HepG2 (cell line): ENCODE results near the gene DEPDC1B. TPM values are rescaled to one million over a fixed set of nuclear protein-coding genes. Genes with fewer than 3 reads are reported as not detected.

Experiments used
- ATAC-seq: fragments of 200-7000 bp; cut with Tn5 transposase; 3 replicates; pipeline ENCODE4 v1.9.1; 2020; ENCODE audit warnings: mild to moderate bottlenecking, moderate library complexity
- BruUV-seq: library from RNA; stranded (reverse); fragments of 400-500 nt; replicated peaks from 2 replicates; lab custom pipeline; 2021; lab: Mats Ljungman, UMichigan
- CTCF ChIA-PET: fragments of 300-600 bp; formaldehyde crosslinking; extraction: SDS; loops from one replicate; lab custom pipeline; 2021; ENCODE audit warnings: low total read pairs, inconsistent platforms, low intra/inter-chr PET ratio; lab: Yijun Ruan, JAX
- POLR2A ChIA-PET: fragments of 350-600 bp; sonication (Branson Sonifier 250); formaldehyde crosslinking; loops from one replicate; lab custom pipeline; 2020; ENCODE audit warnings: antibody characterized with exemption, inconsistent platforms; lab: Yijun Ruan, JAX
- DNase-seq: peaks from one replicate; pipeline ENCODE4 v3.0.0-alpha.2; 2015; ENCODE audit warnings: low spot score
- FAIRE-seq: peaks from 3 replicates; lab custom pipeline; 2011; peaks lifted over from hg19 to GRCh38; lab: Jason Lieb, UNC
- H2AFZ ChIP-seq: one replicate; pipeline ENCODE4 v1.6.1; 2011; ENCODE audit warnings: low read length, inconsistent platforms
- H3K27ac ChIP-seq: fragments of 300-600 bp; 3 replicates; pipeline ENCODE4 v1.8.0; 2011; ENCODE audit warnings: mixed run types, mild to moderate bottlenecking, mixed read lengths, low read length, inconsistent platforms; ENCODE audit not compliant: insufficient read depth; ENCODE audit errors: extremely low read length
- H3K27me3 ChIP-seq, 2 experiments: fragments of 200-600 bp in 1 of 2; 2 replicates in 1 of 2; 3 replicates in 1 of 2; pipeline versions ENCODE4 v1.6.0 to v1.8.0; 2011; ENCODE audit warnings: low read length in 2 of 2, mild to moderate bottlenecking in 2 of 2, moderate library complexity in 2 of 2, inconsistent platforms in 1 of 2; ENCODE audit not compliant: insufficient read depth in 2 of 2, control insufficient read depth in 1 of 2
- H3K36me3 ChIP-seq, 2 experiments: fragments of 200-600 bp in 1 of 2; replicated peaks in 1 of 2; 2 replicates in 1 of 2; 3 replicates in 1 of 2; pipeline versions ENCODE4 v1.5.1 to v1.8.0; 2011; ENCODE audit warnings: low read length in 2 of 2, inconsistent platforms in 1 of 2; ENCODE audit not compliant: insufficient read depth in 2 of 2, control insufficient read depth in 1 of 2
- H3K4me1 ChIP-seq: 2 replicates; pipeline ENCODE4 v1.5.1; 2012; ENCODE audit warnings: low read length, inconsistent platforms; ENCODE audit not compliant: insufficient read depth
- H3K4me2 ChIP-seq: 2 replicates; pipeline ENCODE4 v1.6.0; 2011; ENCODE audit warnings: low read depth, low read length, inconsistent platforms
- H3K4me3 ChIP-seq, 3 experiments: fragments of 200-600 bp in 1 of 3; sonication (generic), shearing (Covaris generic) in 1 of 3; replicated peaks in 1 of 3; 2 replicates each; pipeline ENCODE4 v1.5.1; 2011 to 2016; ENCODE audit warnings: low read length in 3 of 3, inconsistent platforms in 2 of 3, low read depth in 2 of 3, mild to moderate bottlenecking in 2 of 3, control low read depth in 1 of 3, mixed read lengths in 1 of 3; ENCODE audit not compliant: insufficient read depth in 1 of 3
- H3K79me2 ChIP-seq: one replicate; pipeline ENCODE4 v1.6.1; 2011; ENCODE audit warnings: low read length, inconsistent platforms; ENCODE audit not compliant: insufficient read depth
- H3K9ac ChIP-seq: 2 replicates; pipeline ENCODE4 v1.6.0; 2011; ENCODE audit warnings: mild to moderate bottlenecking, low read depth, low read length, inconsistent platforms; ENCODE audit not compliant: insufficient read depth
- H3K9me3 ChIP-seq: 2 replicates; pipeline ENCODE4 v1.5.1; 2012; ENCODE audit warnings: mild to moderate bottlenecking, low read length
- H4K20me1 ChIP-seq: 2 replicates; pipeline ENCODE4 v1.6.0; 2011; ENCODE audit warnings: inconsistent platforms, mild to moderate bottlenecking, low read length, moderate library complexity; ENCODE audit not compliant: insufficient read depth
- CENPX ChIP-seq: sonication (generic); formaldehyde crosslinking; IDR thresholded peaks from 2 replicates; pipeline ENCODE4 v1.9.0; 2021; ENCODE audit warnings: mild to moderate bottlenecking, missing genetic modification reagents, moderate library complexity
- ESRRA ChIP-seq: sonication (generic); formaldehyde crosslinking; IDR thresholded peaks from 2 replicates; pipeline ENCODE4 v1.5.1; 2020; ENCODE audit warnings: mild to moderate bottlenecking, low read depth, missing genetic modification reagents
- FOSL2 ChIP-seq: sonication (generic); formaldehyde crosslinking; IDR thresholded peaks from 2 replicates; pipeline ENCODE4 v1.4.0; 2020; ENCODE audit warnings: missing genetic modification reagents
- FOXJ3 ChIP-seq: sonication (generic); formaldehyde crosslinking; IDR thresholded peaks from 2 replicates; pipeline ENCODE4 v1.4.0; 2020; ENCODE audit warnings: missing genetic modification reagents, mild to moderate bottlenecking, borderline replicate concordance
- GATAD1 ChIP-seq: IDR thresholded peaks from 2 replicates; pipeline ENCODE4 v1.6.1; 2016; ENCODE audit warnings: missing genetic modification reagents, missing compliant biosample characterization
- GFI1 ChIP-seq: sonication (generic); formaldehyde crosslinking; IDR thresholded peaks from 2 replicates; pipeline ENCODE4 v1.5.0; 2020; ENCODE audit warnings: missing genetic modification reagents, mild to moderate bottlenecking, borderline replicate concordance
- KLF11 ChIP-seq: IDR thresholded peaks from 2 replicates; pipeline ENCODE4 v1.6.1; 2016; ENCODE audit warnings: missing compliant biosample characterization
- PLRG1 ChIP-seq: fragments of 450-650 bp; conservative IDR thresholded peaks from 2 replicates; pipeline ENCODE4 v1.6.1; 2016
- PTBP1 ChIP-seq: fragments of 200-400 bp; formaldehyde crosslinking; IDR thresholded peaks from 2 replicates; pipeline ENCODE4 v1.6.1; 2018; ENCODE audit warnings: low read length, low read depth; ENCODE audit not compliant: poor library complexity, severe bottlenecking
- ZBTB7B ChIP-seq: sonication (generic); formaldehyde crosslinking; IDR thresholded peaks from 2 replicates; pipeline ENCODE4 v1.4.0; 2020; ENCODE audit warnings: missing genetic modification reagents
- ZFP90 ChIP-seq: sonication (generic); formaldehyde crosslinking; IDR thresholded peaks from 2 replicates; pipeline ENCODE4 v1.8.0; 2022; ENCODE audit warnings: missing genetic modification reagents, mild to moderate bottlenecking, inconsistent platforms, borderline replicate concordance
- ZNF7 ChIP-seq: IDR thresholded peaks from 2 replicates; pipeline ENCODE4 v1.6.1; 2016; ENCODE audit warnings: missing biosample characterization, missing genetic modification reagents
- WGBS: methylation state at CpG from one replicate; pipeline ENCODE4 v1.1.6; 2017; ENCODE audit warnings: low lambda C conversion rate; 5-methylcytosine and 5-hydroxymethylcytosine counted together
- in situ Hi-C: cut with HindIII; loops from 2 replicates; pipeline ENCODE4 v1.10.0; 2017; ENCODE audit warnings: low pct_unique_long_range_greater_than_20kb; ENCODE audit not compliant: extremely low pct_ligation_motif_present
- intact Hi-C: fragments of 100-400 bp; cut with micrococcal nuclease; formaldehyde crosslinking; loops from one replicate; pipeline ENCODE4 v1.10.0; 2022; ENCODE audit not compliant: unreplicated experiment
- polyA plus RNA-seq, 8 experiments: library from polyadenylated mRNA; depleted of rRNA in 3 of 8; stranded (reverse) in 7 of 8; unstranded in 1 of 8; fragments of >200 nt; fragmentation: Illumina TruSeq in 4 of 8; extraction: Trizol in 4 of 8; gene quantifications; 2 replicates each; pipeline versions ENCODE4 v1.2.1 to v1.2.3, GENCODE V29; 2011 to 2016; ENCODE audit warnings: low read depth in 4 of 8, missing spikeins in 1 of 8, mixed read lengths in 1 of 8; ENCODE audit not compliant: insufficient read depth in 1 of 8
- total RNA-seq, 5 experiments: library from RNA; depleted of rRNA; stranded (reverse); fragments of >200 nt; fragmentation: Illumina TruSeq; extraction: Trizol; gene quantifications; 2 replicates each; pipeline ENCODE4 v1.2.3, GENCODE V29; 2016; ENCODE audit warnings: low read depth in 1 of 5
- TF ChIP-seq, protein P1 (sequence below): sonication (generic); formaldehyde crosslinking; IDR thresholded peaks from 2 replicates; pipeline ENCODE4 v1.4.0; 2020; ENCODE audit warnings: missing genetic modification reagents, mild to moderate bottlenecking, borderline replicate concordance
- TF ChIP-seq, protein P2 (sequence below): sonication (generic); formaldehyde crosslinking; IDR thresholded peaks from 2 replicates; pipeline ENCODE4 v1.4.0; 2020; ENCODE audit warnings: missing genetic modification reagents, borderline replicate concordance

The DEPDC1B gene
- total and polyA plus RNA-seq, 2 of the 13 experiments (the other 11 are each of a cell fraction or from before 2014, with no cell fraction given) = 29.5 to 51.3 TPM

DNA sequence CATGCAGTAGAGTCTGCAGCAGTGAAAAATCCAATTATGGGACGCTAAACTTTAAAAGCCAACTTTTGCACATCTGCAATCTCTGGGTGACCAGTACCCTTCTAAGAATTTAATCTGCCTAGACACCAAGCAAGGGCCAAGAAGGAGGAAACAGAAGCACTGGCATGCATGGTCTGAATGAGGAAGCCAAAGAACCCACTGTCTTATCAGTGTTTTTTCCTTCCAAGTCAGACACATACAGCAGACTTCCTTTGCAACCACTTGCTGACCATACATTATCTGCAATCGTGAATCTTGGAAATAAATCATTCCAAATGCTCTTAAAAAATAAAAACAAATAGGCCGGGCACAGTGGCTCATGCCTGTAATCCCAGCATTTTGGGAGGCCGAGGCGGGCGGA lies 65.9 kb downstream of the DEPDC1B start (continued):
- no peak for TF ChIP-seq FOSL2 (CRISPR knock-in tag)
- no peak for TF ChIP-seq CENPX
- TF ChIP-seq GATAD1 = no peak
- TF ChIP-seq, protein P1, sequence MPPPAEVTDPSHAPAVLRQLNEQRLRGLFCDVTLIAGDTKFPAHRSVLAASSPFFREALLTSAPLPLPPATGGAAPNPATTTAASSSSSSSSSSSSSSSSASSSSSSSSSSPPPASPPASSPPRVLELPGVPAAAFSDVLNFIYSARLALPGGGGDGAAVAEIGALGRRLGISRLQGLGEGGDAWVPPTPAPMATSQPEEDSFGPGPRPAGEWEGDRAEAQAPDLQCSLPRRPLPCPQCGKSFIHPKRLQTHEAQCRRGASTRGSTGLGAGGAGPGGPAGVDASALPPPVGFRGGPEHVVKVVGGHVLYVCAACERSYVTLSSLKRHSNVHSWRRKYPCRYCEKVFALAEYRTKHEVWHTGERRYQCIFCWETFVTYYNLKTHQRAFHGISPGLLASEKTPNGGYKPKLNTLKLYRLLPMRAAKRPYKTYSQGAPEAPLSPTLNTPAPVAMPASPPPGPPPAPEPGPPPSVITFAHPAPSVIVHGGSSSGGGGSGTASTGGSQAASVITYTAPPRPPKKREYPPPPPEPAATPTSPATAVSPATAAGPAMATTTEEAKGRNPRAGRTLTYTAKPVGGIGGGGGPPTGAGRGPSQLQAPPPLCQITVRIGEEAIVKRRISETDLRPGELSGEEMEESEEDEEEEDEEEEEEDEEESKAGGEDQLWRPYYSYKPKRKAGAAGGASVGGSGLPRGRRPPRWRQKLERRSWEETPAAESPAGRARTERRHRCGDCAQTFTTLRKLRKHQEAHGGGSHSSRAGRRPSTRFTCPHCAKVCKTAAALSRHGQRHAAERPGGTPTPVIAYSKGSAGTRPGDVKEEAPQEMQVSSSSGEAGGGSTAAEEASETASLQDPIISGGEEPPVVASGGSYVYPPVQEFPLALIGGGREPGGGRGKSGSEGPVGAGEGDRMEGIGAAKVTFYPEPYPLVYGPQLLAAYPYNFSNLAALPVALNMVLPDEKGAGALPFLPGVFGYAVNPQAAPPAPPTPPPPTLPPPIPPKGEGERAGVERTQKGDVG (CRISPR knock-in tag) = no peak
- TF ChIP-seq FOXJ3 (CRISPR knock-in tag) = no peak
- TF ChIP-seq GFI1 (CRISPR knock-in tag) = no peak
- TF ChIP-seq ZBTB7B (CRISPR knock-in tag) = no peak
- TF ChIP-seq, all 625 proteins: peak for 0

DNA sequence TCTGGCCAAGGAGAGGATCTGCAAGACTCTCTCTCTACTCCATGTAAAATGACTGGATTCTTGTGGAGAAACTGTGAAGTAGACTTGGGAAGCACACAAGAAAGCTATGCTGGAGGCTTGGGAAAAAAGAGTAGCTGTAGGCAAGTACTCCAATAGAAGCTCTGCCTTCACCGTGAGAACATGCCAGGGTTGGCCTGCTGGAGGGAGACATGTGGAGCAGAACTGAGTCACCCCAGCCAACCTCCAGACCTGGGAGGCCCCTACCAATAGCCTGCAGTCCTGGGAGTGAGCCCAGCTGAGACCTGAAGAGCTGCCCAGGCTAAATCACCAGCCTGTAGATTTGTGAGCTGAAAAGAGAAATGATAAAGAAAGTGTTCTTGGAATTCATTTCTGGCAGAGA lies 66.6 kb downstream of the DEPDC1B start:
- WGBS = 100% methylated on average over 1 of the region's 1 CpG
- no peaks in the 10 kb centered on the region for H3K9me3 ChIP-seq
- no peaks in the 10 kb centered on the region for H3K27me3 ChIP-seq
- no peaks in the 10 kb centered on the region for H3K4me1 ChIP-seq
- no peaks in the 10 kb centered on the region for H4K20me1 ChIP-seq
- in situ Hi-C loops = no loop called here
- no peak overlapping the region for H3K4me2 ChIP-seq
- FAIRE-seq = no peak
- TF ChIP-seq PTBP1 (no peak), ESRRA (CRISPR knock-in tag) (no peak), ZFP90 (CRISPR knock-in tag) (no peak), ZNF7 (CRISPR knock-in tag) (no peak), KLF11 (no peak), PLRG1 (no peak)
- TF ChIP-seq, protein P2, sequence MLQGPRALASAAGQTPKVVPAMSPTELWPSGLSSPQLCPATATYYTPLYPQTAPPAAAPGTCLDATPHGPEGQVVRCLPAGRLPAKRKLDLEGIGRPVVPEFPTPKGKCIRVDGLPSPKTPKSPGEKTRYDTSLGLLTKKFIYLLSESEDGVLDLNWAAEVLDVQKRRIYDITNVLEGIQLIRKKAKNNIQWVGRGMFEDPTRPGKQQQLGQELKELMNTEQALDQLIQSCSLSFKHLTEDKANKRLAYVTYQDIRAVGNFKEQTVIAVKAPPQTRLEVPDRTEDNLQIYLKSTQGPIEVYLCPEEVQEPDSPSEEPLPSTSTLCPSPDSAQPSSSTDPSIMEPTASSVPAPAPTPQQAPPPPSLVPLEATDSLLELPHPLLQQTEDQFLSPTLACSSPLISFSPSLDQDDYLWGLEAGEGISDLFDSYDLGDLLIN = no peak
- TF ChIP-seq, all 625 proteins: peak for 0
- POLR2A ChIA-PET = no interaction called here
- no TSS peak for BruUV-seq
- Histone ChIP-seq H3K4me3 (no peak overlapping the region), H3K36me3 (peaks cover 16 to 69% of the 10 kb centered on the region in 2 experiments), H3K79me2 (no peaks in the 10 kb centered on the region), H2AFZ (no peak overlapping the region), H3K9ac (no peak overlapping the region), H3K27ac (no peak overlapping the region)
- CTCF ChIA-PET = no interaction called here
- no peak for ATAC-seq
- DNase-seq = no peak
- intact Hi-C loops = no loop called here
